Heart left ventricle (tissue), 16 donors: ENCODE measurements around the gene TMEM269. TPM values are rescaled to one million over a fixed set of nuclear protein-coding genes. Genes with fewer than 3 reads are reported as not detected.

Experiments used
- ATAC-seq, 4 donors: fragments of 200-7000 bp; cut with Tn5 transposase; one replicate each; pipeline ENCODE4 v1.9.1; 2020 to 2022; ENCODE audit warnings: moderate library complexity in 4 of 4, mild to moderate bottlenecking in 3 of 4, moderate number of reproducible peaks in 1 of 4
- DNase-seq, 5 donors: peaks; one replicate each; pipeline ENCODE4 v3.0.0-alpha.2; 2020
- H3K27ac ChIP-seq, 12 donors: fragments of 200-600 bp; sonication (generic) in 4 of 12; one replicate each; pipeline versions ENCODE4 v1.5.0 to v1.8.0; 2016 to 2022; ENCODE audit warnings: mild to moderate bottlenecking in 2 of 12
- H3K27me3 ChIP-seq, 9 donors: fragments of 200-600 bp; sonication (generic) in 2 of 9; one replicate each; pipeline versions ENCODE4 v1.5.1 to v1.8.0; 2016 to 2022; ENCODE audit warnings: mild to moderate bottlenecking in 3 of 9
- H3K36me3 ChIP-seq, 9 donors: fragments of 200-600 bp; sonication (generic) in 2 of 9; one replicate each; pipeline versions ENCODE4 v1.5.0 to v1.8.0; 2018 to 2022; ENCODE audit warnings: mild to moderate bottlenecking in 2 of 9
- H3K4me1 ChIP-seq, 12 donors: fragments of 200-600 bp; sonication (generic) in 4 of 12; one replicate each; pipeline versions ENCODE4 v1.5.0 to v1.8.0; 2016 to 2022; ENCODE audit warnings: mild to moderate bottlenecking in 3 of 12
- H3K4me3 ChIP-seq, 12 donors: fragments of 200-600 bp; sonication (generic) in 4 of 12; one replicate each; pipeline versions ENCODE4 v1.5.0 to v1.8.0; 2017 to 2022; ENCODE audit warnings: mild to moderate bottlenecking in 9 of 12, moderate library complexity in 4 of 12
- H3K9me3 ChIP-seq, 12 donors: fragments of 200-600 bp; sonication (generic) in 4 of 12; one replicate each; pipeline versions ENCODE4 v1.5.0 to v1.8.0; 2016 to 2022; ENCODE audit warnings: mild to moderate bottlenecking in 1 of 12
- CTCF ChIP-seq, 12 donors: fragments of 200-600 bp; sonication (generic) in 4 of 12; IDR thresholded peaks; one replicate each; pipeline versions ENCODE4 v1.5.0 to v1.8.0; 2018 to 2022; ENCODE audit warnings: antibody characterized with exemption in 12 of 12, mild to moderate bottlenecking in 5 of 12
- POLR2A ChIP-seq, 2 donors: fragments of 450-650 bp; IDR thresholded peaks; one replicate each; pipeline ENCODE4 v1.6.1; 2017; ENCODE audit warnings: antibody characterized with exemption in 2 of 2, mild to moderate bottlenecking in 2 of 2, moderate library complexity in 2 of 2
- WGBS, 4 donors: extraction: QIAGEN DNeasy Blood & Tissue Kit in 2 of 4; methylation state at CpG; one replicate each; pipeline versions ENCODE4 v1.1.5 to v1.1.7; 2013 to 2018; 5-methylcytosine and 5-hydroxymethylcytosine counted together
- intact Hi-C, 10 donors: fragments of 100-400 bp; cut with DNase I; formaldehyde crosslinking; loops; one replicate each; pipeline versions ENCODE4 v1.11.1 to v1.14.2; 2022
- polyA plus RNA-seq, 2 donors: library from polyadenylated mRNA; stranded (reverse); fragments of 200-250 nt; gene quantifications; one replicate each; pipeline ENCODE4 v1.2.3, GENCODE V29; 2013
- total RNA-seq, 9 donors: library from RNA; depleted of rRNA in 2 of 9; stranded (reverse); fragments of >200 nt in 2 of 9; fragmentation: NEBNext Ultra II Directional in 3 of 9; extraction: Animal tissue kit (Norgen Biotek cat#: 25700) in 3 of 9; gene quantifications; one replicate each; pipeline versions ENCODE4 v1.1.0 to v1.2.4, GENCODE V29; 2016 to 2023
- donor health status: ischemic (EF 13 %, LVEDD 7.1; RV severe dilation, severe dysfunction).
- donor health status: healthy with polysubstance abuse.
- donor health status: DM: no; HTN: yes; CAD: no.
- donor health status: DM: no; HTN: no; CAD: no.
- donor health status: ischemic (EF 25% LVEDD 6.9; RV normal size, moderate dysfunction).
- donor health status: ischemic (EF 25% LVEDD 5.7; RV mildly dilated, moderate dysfunction).
- donor health status: healthy.
- donor health status: DM: yes; HTN: yes; CAD: no.
- donor health status: ischemic (EF 35%, LVEDD 5.7; RV mildly dilated, moderate dysfunction).
- donor health status: nonischemic (EF 11% LVEDD 7.7; RV severe dilation, severe dysfunction).
- donor health status: DM: yes; HTN: yes; CAD: no.
- donor health status: PGD.
- donor health status: ischemic (EF 29% LVEDD 5.4; RV normal size, mild dysfunction).
- donor health status: nonischemic (EF 23%, LVEDD 6.1; RV moderate dilation, normal function).

Gene TMEM269
- total and polyA plus RNA-seq, 11 donors, result 0.06 to 0.19 (median 0.07) TPM; not detected in 8

DNA sequence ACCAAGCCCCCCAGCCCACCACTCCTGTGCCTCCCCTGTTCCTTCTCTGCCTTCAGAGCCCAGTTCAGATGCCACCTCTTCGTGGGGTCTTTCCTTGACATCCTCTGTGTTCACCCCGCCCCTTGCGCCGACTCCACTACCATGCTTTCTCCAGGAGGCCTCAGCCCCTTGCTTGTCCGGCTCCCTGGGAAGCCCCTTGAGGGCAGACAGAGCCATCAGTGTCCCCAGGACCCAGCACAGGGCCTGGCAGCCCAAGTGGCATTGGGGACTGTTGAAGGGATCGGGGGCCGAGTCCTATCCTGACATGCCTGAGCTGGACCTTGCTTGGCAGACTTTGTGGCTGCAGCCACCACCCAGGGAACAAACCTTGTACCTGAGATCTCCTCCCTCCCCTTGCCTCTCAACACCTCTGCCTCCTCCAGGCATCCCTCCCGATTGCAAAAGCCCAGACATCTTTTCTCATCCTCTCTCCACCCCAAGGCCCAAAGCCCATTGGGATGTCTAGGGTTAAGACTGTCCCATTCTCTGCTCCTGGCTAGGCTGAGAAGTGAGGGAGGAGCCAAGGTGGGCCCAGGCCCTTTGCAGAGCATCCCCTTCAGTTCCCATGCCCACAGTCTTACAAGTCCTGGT is 48.1 kb upstream of the TMEM269 start:
- DNase-seq (no peak), ATAC-seq (no peak)
- H3K9me3 ChIP-seq, result no peaks in the 10 kb centered on the region
- intact Hi-C loops, result no loop called here
- no peak overlapping the region for H3K27ac ChIP-seq
- TF ChIP-seq POLR2A (IDR thresholded peaks at IDR 0.05) (no peak), CTCF (IDR thresholded peaks at IDR 0.05) (no peak)
- 85 to 94% (median 92%) methylated on average over 7 to 8 of the region's 8 CpGs for WGBS, 4 donors
- peaks cover 0 to 18% (median 0%) of the 10 kb centered on the region in 12 donors for H3K4me1 ChIP-seq
- H3K27me3 ChIP-seq, result no peaks in the 10 kb centered on the region
- H3K36me3 ChIP-seq, result no peaks in the 10 kb centered on the region
- H3K4me3 ChIP-seq, result no peak overlapping the region

DNA sequence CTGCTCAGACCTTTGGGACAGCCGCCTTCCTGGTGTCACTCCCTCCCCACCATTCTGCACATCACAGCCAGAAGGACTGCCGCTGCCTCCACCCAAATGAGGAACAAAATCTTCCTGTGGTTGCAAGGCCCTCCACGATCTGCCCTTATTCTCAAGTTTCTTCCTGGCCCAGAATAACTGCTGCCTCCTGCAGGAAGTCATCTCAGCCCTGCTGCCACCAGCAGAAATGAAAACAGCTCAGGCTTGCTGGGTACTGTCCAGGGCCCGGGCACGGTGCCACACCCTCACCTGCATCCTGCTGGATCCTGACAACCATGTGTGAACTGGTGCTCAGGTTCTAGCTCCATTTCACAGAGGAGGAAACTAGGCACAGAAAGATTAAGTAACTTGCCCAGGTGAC is 47.5 kb upstream of the TMEM269 start:
- no peaks in the 10 kb centered on the region for H3K36me3 ChIP-seq
- H3K4me3 ChIP-seq, result no peak overlapping the region
- no peak for DNase-seq
- intact Hi-C loops, result no loop called here
- H3K4me1 ChIP-seq, result peaks cover 0 to 18% (median 0%) of the 10 kb centered on the region in 12 donors
- peak in 2 of 4 donors; percentile 13 to 45 for ATAC-seq
- H3K27me3 ChIP-seq, result no peaks in the 10 kb centered on the region
- no peak overlapping the region for H3K27ac ChIP-seq
- TF ChIP-seq CTCF (IDR thresholded peaks at IDR 0.05) (no peak), POLR2A (IDR thresholded peaks at IDR 0.05) (no peak)
- no peaks in the 10 kb centered on the region for H3K9me3 ChIP-seq
- WGBS, 4 donors, result 45 to 71% (median 57%) methylated on average over 5 of the region's 5 CpGs

GRCh38 chr1:42737986-42738677 is 46.7 kb upstream of the TMEM269 start:
- TF ChIP-seq POLR2A (IDR thresholded peaks at IDR 0.05) (no peak), CTCF (IDR thresholded peaks at IDR 0.05) (no peak)
- intact Hi-C loops, result no loop called here
- peaks cover 0 to 18% (median 0%) of the 10 kb centered on the region in 12 donors for H3K4me1 ChIP-seq
- WGBS, 4 donors, result 87 to 90% (median 89%) methylated on average over 12 to 21 of the region's 21 CpGs
- DNase-seq (no peak), ATAC-seq (no peak)
- no peaks in the 10 kb centered on the region for H3K27me3 ChIP-seq
- no peak overlapping the region for H3K27ac ChIP-seq
- H3K4me3 ChIP-seq, result no peak overlapping the region
- H3K9me3 ChIP-seq, result no peaks in the 10 kb centered on the region
- no peaks in the 10 kb centered on the region for H3K36me3 ChIP-seq

DNA sequence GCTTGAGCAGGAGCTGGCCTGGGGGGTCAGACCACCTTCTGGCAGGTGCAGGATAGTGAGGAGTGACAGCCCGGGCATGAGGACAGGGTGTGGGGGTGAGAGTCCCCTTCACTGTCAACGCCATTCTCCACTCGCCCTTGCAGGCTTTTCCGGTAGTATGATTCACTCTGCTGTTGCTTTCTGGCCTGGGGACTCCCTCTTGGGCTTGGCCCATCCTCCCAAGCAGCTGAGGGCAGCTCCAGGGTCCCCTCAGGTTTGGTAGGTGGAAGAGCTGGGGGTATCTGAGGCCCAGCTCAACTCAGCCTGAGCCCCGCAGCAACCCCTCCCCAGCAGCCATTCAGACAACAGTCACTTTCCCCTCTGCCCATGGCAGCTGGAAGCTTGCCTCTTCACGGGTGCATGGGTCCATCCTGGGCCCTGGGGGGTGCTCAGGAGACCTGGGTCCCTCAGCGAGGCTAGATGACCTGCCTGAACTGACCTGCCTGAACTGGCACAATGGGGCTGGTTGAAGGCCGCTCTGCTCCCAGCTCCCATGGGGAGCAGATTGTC is 46.0 kb upstream of the TMEM269 start:
- DNase-seq, result no peak

More for the DNA sequence above, 46.0 kb upstream of the TMEM269 start:
- H3K36me3 ChIP-seq, result no peaks in the 10 kb centered on the region
- no peak overlapping the region for H3K4me3 ChIP-seq
- ATAC-seq, result no peak
- no peak overlapping the region for H3K27ac ChIP-seq
- H3K9me3 ChIP-seq, result no peaks in the 10 kb centered on the region
- no peaks in the 10 kb centered on the region for H3K27me3 ChIP-seq
- 77 to 86% (median 83%) methylated on average over 8 of the region's 8 CpGs; no CpG with 5 or more reads in 1 of the 4 donors for WGBS, 4 donors
- H3K4me1 ChIP-seq, result peaks cover 0 to 18% (median 0%) of the 10 kb centered on the region in 12 donors
- intact Hi-C loops, result no loop called here
- TF ChIP-seq POLR2A (IDR thresholded peaks at IDR 0.05) (no peak), CTCF (IDR thresholded peaks at IDR 0.05) (no peak)
